Stimulated activated CD8-positive, alpha-beta memory T cell treated with anti-CD3 and anti-CD28 coated beads, Interleukin-4, amount 100 ng/mL, for 4 hours (primary cell): ENCODE data around the gene PDCD1.
"Not testable (repeated sequence)": the region's sequence is repeated elsewhere in the genome, so short reads cannot be mapped to it uniquely, and the experiment has no call there.

Experiments used
- DNase-seq, 2 donors: peaks; one replicate each; pipeline ENCODE4 v3.0.0-alpha.2; 2020; ENCODE audit warnings: low read depth in 2 of 2, low spot score in 1 of 2

PDCD1 gene

GRCh38 chr2:241814643-241815476 lies 43.8 kb downstream of the PDCD1 start:
- DNase-seq, result no peak

- DNase-seq, result no peak
These were observed 44.4 kb downstream of the PDCD1 start for GRCh38 chr2:241814393-241814642.

- no peak for DNase-seq
These were observed 44.9 kb downstream of the PDCD1 start for GRCh38 chr2:241813644-241814392.

GRCh38 chr2:241812730-241813643 lies 45.7 kb downstream of the PDCD1 start:
- no peak for DNase-seq

GRCh38 chr2:241811952-241812729 lies 46.6 kb downstream of the PDCD1 start:
- no peak for DNase-seq

- DNase-seq, result no peak
These were observed 47.3 kb downstream of the PDCD1 start for GRCh38 chr2:241811201-241811951.

- DNase-seq, result no peak
These were observed 48.1 kb downstream of the PDCD1 start for GRCh38 chr2:241810307-241811200.

- no peak for DNase-seq
These were observed 49.0 kb downstream of the PDCD1 start for GRCh38 chr2:241809383-241810306.

- no peak for DNase-seq
These were observed 49.8 kb downstream of the PDCD1 start, which contains the start of gene NEU4 for GRCh38 chr2:241808721-241809382. TSS of gene NEU4 (plus strand) at chr2:241809193. CDS start at chr2:241814485, 5,292 bp downstream.

GRCh38 chr2:241808051-241808720 lies 50.5 kb downstream of the PDCD1 start:
- no peak for DNase-seq

- DNase-seq, result not testable (repeated sequence)
These were observed 52.5 kb downstream of the PDCD1 start for GRCh38 chr2:241806217-241806616.

GRCh38 chr2:241804326-241805229 lies 54.1 kb downstream of the PDCD1 start:
- DNase-seq, result no peak

- DNase-seq, result no peak
These were observed 55.0 kb downstream of the PDCD1 start for GRCh38 chr2:241803387-241804325.

GRCh38 chr2:241802421-241803318 lies 56.0 kb downstream of the PDCD1 start:
- no peak for DNase-seq
